Gastrocnemius medialis (tissue), 4 donors: ENCODE data around the gene ANXA2R. TPM values are rescaled to one million over a fixed set of nuclear protein-coding genes. Genes with fewer than 3 reads are reported as not detected.

Experiments used
- ATAC-seq, 2 donors: fragments of 150-250 bp; one replicate each; pipeline ENCODE4 v1.9.1; 2016
- DNase-seq, 2 donors: peaks; one replicate each; pipeline ENCODE4 v3.0.0-alpha.2; 2019
- H3K27ac ChIP-seq, 4 donors: fragments of 200-600 bp; sonication (generic); 1 replicate in 1 of 4; 2 replicates in 3 of 4; pipeline ENCODE4 v1.5.1; 2016 to 2018; ENCODE audit warnings: mild to moderate bottlenecking in 2 of 4, moderate library complexity in 1 of 4
- H3K27me3 ChIP-seq, 3 donors: fragments of 200-600 bp; sonication (generic) in 2 of 3; 1 replicate in 1 of 3; 2 replicates in 2 of 3; pipeline versions ENCODE4 v1.5.1 to v1.6.0; 2016 to 2019; ENCODE audit warnings: mild to moderate bottlenecking in 1 of 3, moderate library complexity in 1 of 3
- H3K36me3 ChIP-seq, 2 donors: fragments of 200-600 bp; sonication (generic) in 1 of 2; one replicate each; pipeline ENCODE4 v1.5.1; 2017 to 2018
- H3K4me1 ChIP-seq, 2 donors: fragments of 200-600 bp; sonication (generic) in 1 of 2; one replicate each; pipeline ENCODE4 v1.5.1; 2016 to 2017; ENCODE audit warnings: mild to moderate bottlenecking in 2 of 2
- H3K4me3 ChIP-seq, 4 donors: fragments of 200-600 bp; sonication (generic) in 3 of 4; 1 replicate in 1 of 4; 2 replicates in 3 of 4; pipeline ENCODE4 v1.5.1; 2016 to 2019; ENCODE audit warnings: mild to moderate bottlenecking in 2 of 4
- H3K9me3 ChIP-seq, 3 donors: fragments of 200-600 bp; sonication (generic) in 2 of 3; 1 replicate in 1 of 3; 2 replicates in 2 of 3; pipeline ENCODE4 v1.5.1; 2016 to 2019
- POLR2A ChIP-seq, 2 donors: fragments of 450-650 bp; IDR thresholded peaks; one replicate each; pipeline ENCODE4 v1.6.1; 2017; ENCODE audit warnings: antibody characterized with exemption in 2 of 2, mild to moderate bottlenecking in 2 of 2, moderate library complexity in 2 of 2
- in situ Hi-C, 4 donors: fragments of 200-750 bp; cut with MboI; loops; one replicate each; pipeline versions ENCODE4 v1.15.0 to v1.8.0; 2017; ENCODE audit warnings: low sequenced_read_pairs in 4 of 4
- intact Hi-C: fragments of 100-400 bp; cut with DNase I; formaldehyde crosslinking; loops from one replicate; pipeline ENCODE4 v1.15.1; 2023; ENCODE audit warnings: low total_unique reads
- total RNA-seq, 4 donors: library from RNA; depleted of rRNA; stranded (reverse); fragments of >200 nt; gene quantifications; one replicate each; pipeline versions ENCODE4 v1.1.0 to v1.2.3, GENCODE V29; 2016
- TF ChIP-seq, protein P1 (sequence below), 5 experiments: fragments of 450-650 bp in 3 of 5; fragments of 200-600 bp in 2 of 5; sonication (generic) in 2 of 5; IDR thresholded peaks in 4 of 5; conservative IDR thresholded peaks in 1 of 5; 1 replicate in 4 of 5; 2 replicates in 1 of 5; pipeline ENCODE4 v1.5.1; 2016 to 2019; ENCODE audit warnings: antibody characterized with exemption in 5 of 5, mild to moderate bottlenecking in 3 of 5, moderate library complexity in 3 of 5

Gene ANXA2R
- total RNA-seq, 4 donors from 2014 or later: 1.1 to 3.3 (median 1.4) TPM

- H3K36me3 ChIP-seq: no peaks in the 10 kb centered on the region
- H3K27me3 ChIP-seq: peaks cover 64 to 82% (median 65%) of the 10 kb centered on the region in 3 donors
- H3K9me3 ChIP-seq: no peaks in the 10 kb centered on the region
- DNase-seq: no peak
- H3K27ac ChIP-seq: peak overlapping the region; percentile 85 to 93 (median 88)
- peak overlapping the region; percentile 46 to 70 (median 66) for H3K4me3 ChIP-seq
- ATAC-seq: no peak
- intact Hi-C loops: loop anchor here (1.0 to 2.0 kb wide), 5 partner anchors 16 to 489 kb away; partner anchors contain the start of gene TMEM267
- no peak for TF ChIP-seq POLR2A (IDR thresholded peaks at IDR 0.05)
- TF ChIP-seq, protein P1, sequence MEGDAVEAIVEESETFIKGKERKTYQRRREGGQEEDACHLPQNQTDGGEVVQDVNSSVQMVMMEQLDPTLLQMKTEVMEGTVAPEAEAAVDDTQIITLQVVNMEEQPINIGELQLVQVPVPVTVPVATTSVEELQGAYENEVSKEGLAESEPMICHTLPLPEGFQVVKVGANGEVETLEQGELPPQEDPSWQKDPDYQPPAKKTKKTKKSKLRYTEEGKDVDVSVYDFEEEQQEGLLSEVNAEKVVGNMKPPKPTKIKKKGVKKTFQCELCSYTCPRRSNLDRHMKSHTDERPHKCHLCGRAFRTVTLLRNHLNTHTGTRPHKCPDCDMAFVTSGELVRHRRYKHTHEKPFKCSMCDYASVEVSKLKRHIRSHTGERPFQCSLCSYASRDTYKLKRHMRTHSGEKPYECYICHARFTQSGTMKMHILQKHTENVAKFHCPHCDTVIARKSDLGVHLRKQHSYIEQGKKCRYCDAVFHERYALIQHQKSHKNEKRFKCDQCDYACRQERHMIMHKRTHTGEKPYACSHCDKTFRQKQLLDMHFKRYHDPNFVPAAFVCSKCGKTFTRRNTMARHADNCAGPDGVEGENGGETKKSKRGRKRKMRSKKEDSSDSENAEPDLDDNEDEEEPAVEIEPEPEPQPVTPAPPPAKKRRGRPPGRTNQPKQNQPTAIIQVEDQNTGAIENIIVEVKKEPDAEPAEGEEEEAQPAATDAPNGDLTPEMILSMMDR (IDR thresholded peaks at IDR 0.05 in 4 of 5, conservative IDR thresholded peaks at IDR 0.05 in 1 of 5): no peak
- in situ Hi-C loops: loop anchor here in 1 of 4 donors (5.0 to 10.0 kb wide), 2 partner anchors 41 to 111 kb away; no protein-coding TSS in a partner anchor
- H3K4me1 ChIP-seq: peaks cover 5 to 15% of the 10 kb centered on the region in 2 donors
These were observed 46.4 kb downstream of the ANXA2R start for GRCh38 chr5:42993516-42994245.

DNA sequence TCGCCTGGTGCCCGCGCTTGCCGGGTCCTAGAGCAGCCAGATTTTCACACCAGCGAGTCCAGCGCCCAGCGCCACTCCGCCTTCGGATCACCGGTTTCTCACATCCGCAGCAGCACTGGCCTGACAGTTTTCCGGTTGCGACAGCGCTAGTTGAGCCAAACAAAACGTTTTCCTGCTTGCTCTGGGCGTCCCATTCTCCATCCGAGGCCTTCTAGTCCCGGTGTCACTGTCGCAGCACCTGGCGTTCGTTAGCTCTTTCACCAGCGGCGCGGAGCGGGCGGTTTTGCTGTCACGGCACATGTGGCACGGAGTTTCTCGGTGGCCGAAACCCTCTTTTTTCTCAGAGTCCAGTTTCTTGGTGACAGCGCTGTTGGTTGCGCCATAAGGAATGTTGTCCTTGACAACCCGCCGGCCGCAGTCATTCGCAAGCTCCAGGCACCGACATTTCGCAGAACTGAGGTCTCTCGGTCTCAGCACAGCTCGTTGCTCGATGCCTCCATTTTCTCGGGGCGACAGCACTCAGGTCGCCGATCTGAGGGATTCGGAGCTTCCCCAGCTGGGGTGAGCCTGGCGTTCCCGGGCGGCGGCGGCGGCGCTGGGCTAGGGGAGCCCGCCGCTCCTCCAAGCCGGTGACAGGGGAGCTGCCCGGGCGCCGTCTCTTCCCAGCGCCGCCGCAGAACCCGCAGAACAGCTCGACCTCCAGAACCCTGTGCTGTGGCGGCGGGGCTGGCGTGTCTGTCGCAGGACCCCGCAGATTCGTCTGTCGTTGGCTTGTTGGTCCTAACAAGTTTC is 47.8 kb downstream of the ANXA2R start:
- Histone ChIP-seq H3K4me1 (peaks cover 5 to 15% of the 10 kb centered on the region in 2 donors), H3K36me3 (no peaks in the 10 kb centered on the region), H3K27ac (peak overlapping the region; percentile 85 to 93 (median 88)), H3K9me3 (no peaks in the 10 kb centered on the region), H3K4me3 (peak overlapping the region; percentile 59 to 70 (median 66)), H3K27me3 (peaks cover 54 to 77% (median 56%) of the 10 kb centered on the region in 3 donors)
- in situ Hi-C loops: loop anchor here in 1 of 4 donors (5.0 to 10.0 kb wide), 2 partner anchors 40 to 113 kb away; no protein-coding TSS in a partner anchor
- intact Hi-C loops: no loop called here
- ATAC-seq (peak; percentile 48 to 50), DNase-seq (peak; percentile 64 to 74)
- TF ChIP-seq, protein P1 (IDR thresholded peaks at IDR 0.05 in 4 of 5, conservative IDR thresholded peaks at IDR 0.05 in 1 of 5): peak in 1 of 5 experiments; percentile 12
- TF ChIP-seq POLR2A (IDR thresholded peaks at IDR 0.05): peak; percentile 52 to 79

DNA sequence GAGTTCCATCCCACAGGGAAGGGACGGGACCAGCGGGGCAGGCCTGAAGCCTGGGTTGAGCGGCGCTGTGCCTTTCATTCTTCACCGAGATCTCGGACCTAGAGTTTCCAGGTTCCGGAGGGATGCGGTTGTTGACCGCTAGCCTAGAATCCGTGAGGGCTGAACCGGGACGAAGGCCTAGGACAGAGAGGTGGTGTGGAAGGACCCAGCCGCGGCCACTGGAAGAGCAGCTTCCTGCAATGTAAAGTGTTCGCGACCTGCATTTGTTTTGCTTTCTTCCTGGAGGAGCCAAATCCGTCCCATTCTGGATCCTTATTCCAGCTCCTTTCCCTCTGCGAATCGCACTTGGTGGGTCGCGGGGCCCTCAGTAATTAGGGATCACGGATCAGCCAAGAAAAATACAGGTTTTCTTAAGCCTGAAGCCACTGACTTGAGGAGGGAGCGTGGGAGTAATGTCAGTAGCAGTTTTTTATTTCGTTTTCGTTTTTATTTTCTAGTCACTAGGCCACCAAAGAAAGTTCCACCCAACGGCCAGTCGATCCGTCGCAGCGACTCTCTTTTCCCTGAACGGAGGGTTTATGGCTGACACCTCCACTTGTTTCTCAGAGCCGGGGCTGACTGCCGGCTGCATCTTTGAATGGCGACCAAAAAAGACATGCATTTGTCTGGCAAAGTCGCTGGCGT is 48.6 kb downstream of the ANXA2R start:
- TF ChIP-seq POLR2A (IDR thresholded peaks at IDR 0.05): no peak
- TF ChIP-seq, protein P1 (IDR thresholded peaks at IDR 0.05 in 4 of 5, conservative IDR thresholded peaks at IDR 0.05 in 1 of 5): no peak
- Histone ChIP-seq H3K9me3 (no peaks in the 10 kb centered on the region), H3K27ac (peak overlapping the region; percentile 85 to 93 (median 88)), H3K27me3 (peaks cover 51 to 70% (median 53%) of the 10 kb centered on the region in 3 donors), H3K4me3 (peak overlapping the region; percentile 59 to 70 (median 66)), H3K4me1 (peaks cover 5 to 15% of the 10 kb centered on the region in 2 donors), H3K36me3 (no peaks in the 10 kb centered on the region)
- ATAC-seq (no peak), DNase-seq (no peak)
- intact Hi-C loops (no loop called here), in situ Hi-C loops (loop anchor here in 1 of 4 donors (5.0 to 10.0 kb wide), 2 partner anchors 39 to 113 kb away; no protein-coding TSS in a partner anchor)

GRCh38 chr5:42990892-42991291 is 49.2 kb downstream of the ANXA2R start:
- Histone ChIP-seq H3K9me3 (no peaks in the 10 kb centered on the region), H3K27ac (peak overlapping the region; percentile 85 to 93 (median 88)), H3K36me3 (no peaks in the 10 kb centered on the region), H3K4me3 (peak overlapping the region; percentile 59 to 70 (median 66)), H3K27me3 (peaks cover 45 to 63% (median 46%) of the 10 kb centered on the region in 3 donors), H3K4me1 (peaks cover 5 to 15% of the 10 kb centered on the region in 2 donors)
- intact Hi-C loops: no loop called here
- in situ Hi-C loops: loop anchor here in 1 of 4 donors (5.0 to 10.0 kb wide), 2 partner anchors 39 to 114 kb away; no protein-coding TSS in a partner anchor
- no peak for DNase-seq
- ATAC-seq: no peak
- no peak for TF ChIP-seq POLR2A (IDR thresholded peaks at IDR 0.05)
- TF ChIP-seq, protein P1 (IDR thresholded peaks at IDR 0.05 in 4 of 5, conservative IDR thresholded peaks at IDR 0.05 in 1 of 5): no peak
